HL-60 (cell line): ENCODE results near the gene SLC35E3.

Source experiments
- DNase-seq, 2 experiments: peaks; one replicate each; pipeline ENCODE4 v3.0.0-alpha.2; 2010 to 2020; ENCODE audit warnings: low read depth in 1 of 2, low spot score in 1 of 2
- H3K27ac ChIP-seq: fragments of 250-450 bp; sonication (Bioruptor Pico); replicated peaks from 2 replicates; pipeline ENCODE4 v1.5.1; 2020; ENCODE audit warnings: mild to moderate bottlenecking, moderate library complexity
- H3K27me3 ChIP-seq: fragments of 250-450 bp; sonication (Bioruptor Pico); 2 replicates; pipeline ENCODE4 v1.5.1; 2021; ENCODE audit warnings: mild to moderate bottlenecking, moderate library complexity; ENCODE audit not compliant: insufficient read depth, poor library complexity, severe bottlenecking
- H3K4me3 ChIP-seq: replicated peaks from 2 replicates; pipeline ENCODE4 v1.5.1; 2011; ENCODE audit warnings: mild to moderate bottlenecking, control low read depth, low read length; ENCODE audit not compliant: insufficient read depth
- GABPA ChIP-seq: IDR thresholded peaks from 2 replicates; pipeline ENCODE4 v1.6.1; 2012; ENCODE audit warnings: low read depth
- POLR2AphosphoS5 ChIP-seq: IDR thresholded peaks from 2 replicates; pipeline ENCODE4 v1.6.1; 2012; ENCODE audit warnings: low read depth
- SPI1 ChIP-seq: IDR thresholded peaks from 2 replicates; pipeline ENCODE4 v1.6.1; 2012; ENCODE audit warnings: low read depth, mild to moderate bottlenecking, borderline replicate concordance
- TF ChIP-seq, protein P1 (sequence below): IDR thresholded peaks from 2 replicates; pipeline ENCODE4 v1.6.1; 2012; ENCODE audit warnings: low read depth; ENCODE audit not compliant: insufficient replicate concordance
- TF ChIP-seq, protein P2 (sequence below): IDR thresholded peaks from one replicate; pipeline ENCODE4 v1.5.1; 2011; ENCODE audit warnings: low read length, control low read depth, inconsistent platforms; ENCODE audit not compliant: insufficient read depth

The SLC35E3 gene

DNA sequence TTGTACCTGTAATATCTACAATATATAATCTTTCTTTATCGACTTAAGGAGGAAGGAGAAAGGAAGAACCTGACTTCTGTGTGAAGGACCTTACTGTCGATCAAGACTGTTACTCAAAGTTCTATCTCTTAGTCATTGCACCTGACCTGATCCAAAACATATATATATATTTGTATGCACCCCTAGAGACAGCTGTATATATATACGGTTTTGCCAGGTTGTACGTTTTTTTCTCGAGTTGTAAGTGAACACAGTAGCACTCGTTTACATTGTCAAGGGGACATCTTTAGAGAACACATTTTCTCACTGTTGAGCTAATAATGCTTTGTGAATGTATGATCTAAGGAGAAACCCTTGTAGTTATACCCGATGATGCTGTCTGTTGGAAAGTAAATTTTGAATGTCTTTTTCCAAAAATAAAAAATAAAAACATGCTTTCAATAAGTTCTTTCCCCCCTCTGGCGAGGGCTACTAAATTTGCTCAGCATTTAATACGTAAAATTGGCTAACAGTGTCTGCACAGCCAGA, 536 bp upstream of the SLC35E3 start:
- H3K27ac ChIP-seq: peak overlapping the region; percentile 81
- TF ChIP-seq, protein P1, sequence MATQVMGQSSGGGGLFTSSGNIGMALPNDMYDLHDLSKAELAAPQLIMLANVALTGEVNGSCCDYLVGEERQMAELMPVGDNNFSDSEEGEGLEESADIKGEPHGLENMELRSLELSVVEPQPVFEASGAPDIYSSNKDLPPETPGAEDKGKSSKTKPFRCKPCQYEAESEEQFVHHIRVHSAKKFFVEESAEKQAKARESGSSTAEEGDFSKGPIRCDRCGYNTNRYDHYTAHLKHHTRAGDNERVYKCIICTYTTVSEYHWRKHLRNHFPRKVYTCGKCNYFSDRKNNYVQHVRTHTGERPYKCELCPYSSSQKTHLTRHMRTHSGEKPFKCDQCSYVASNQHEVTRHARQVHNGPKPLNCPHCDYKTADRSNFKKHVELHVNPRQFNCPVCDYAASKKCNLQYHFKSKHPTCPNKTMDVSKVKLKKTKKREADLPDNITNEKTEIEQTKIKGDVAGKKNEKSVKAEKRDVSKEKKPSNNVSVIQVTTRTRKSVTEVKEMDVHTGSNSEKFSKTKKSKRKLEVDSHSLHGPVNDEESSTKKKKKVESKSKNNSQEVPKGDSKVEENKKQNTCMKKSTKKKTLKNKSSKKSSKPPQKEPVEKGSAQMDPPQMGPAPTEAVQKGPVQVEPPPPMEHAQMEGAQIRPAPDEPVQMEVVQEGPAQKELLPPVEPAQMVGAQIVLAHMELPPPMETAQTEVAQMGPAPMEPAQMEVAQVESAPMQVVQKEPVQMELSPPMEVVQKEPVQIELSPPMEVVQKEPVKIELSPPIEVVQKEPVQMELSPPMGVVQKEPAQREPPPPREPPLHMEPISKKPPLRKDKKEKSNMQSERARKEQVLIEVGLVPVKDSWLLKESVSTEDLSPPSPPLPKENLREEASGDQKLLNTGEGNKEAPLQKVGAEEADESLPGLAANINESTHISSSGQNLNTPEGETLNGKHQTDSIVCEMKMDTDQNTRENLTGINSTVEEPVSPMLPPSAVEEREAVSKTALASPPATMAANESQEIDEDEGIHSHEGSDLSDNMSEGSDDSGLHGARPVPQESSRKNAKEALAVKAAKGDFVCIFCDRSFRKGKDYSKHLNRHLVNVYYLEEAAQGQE: no peak
- TF ChIP-seq POLR2AphosphoS5 (no peak), GABPA (no peak), SPI1 (no peak)
- TF ChIP-seq, protein P2, sequence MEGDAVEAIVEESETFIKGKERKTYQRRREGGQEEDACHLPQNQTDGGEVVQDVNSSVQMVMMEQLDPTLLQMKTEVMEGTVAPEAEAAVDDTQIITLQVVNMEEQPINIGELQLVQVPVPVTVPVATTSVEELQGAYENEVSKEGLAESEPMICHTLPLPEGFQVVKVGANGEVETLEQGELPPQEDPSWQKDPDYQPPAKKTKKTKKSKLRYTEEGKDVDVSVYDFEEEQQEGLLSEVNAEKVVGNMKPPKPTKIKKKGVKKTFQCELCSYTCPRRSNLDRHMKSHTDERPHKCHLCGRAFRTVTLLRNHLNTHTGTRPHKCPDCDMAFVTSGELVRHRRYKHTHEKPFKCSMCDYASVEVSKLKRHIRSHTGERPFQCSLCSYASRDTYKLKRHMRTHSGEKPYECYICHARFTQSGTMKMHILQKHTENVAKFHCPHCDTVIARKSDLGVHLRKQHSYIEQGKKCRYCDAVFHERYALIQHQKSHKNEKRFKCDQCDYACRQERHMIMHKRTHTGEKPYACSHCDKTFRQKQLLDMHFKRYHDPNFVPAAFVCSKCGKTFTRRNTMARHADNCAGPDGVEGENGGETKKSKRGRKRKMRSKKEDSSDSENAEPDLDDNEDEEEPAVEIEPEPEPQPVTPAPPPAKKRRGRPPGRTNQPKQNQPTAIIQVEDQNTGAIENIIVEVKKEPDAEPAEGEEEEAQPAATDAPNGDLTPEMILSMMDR: no peak

DNA sequence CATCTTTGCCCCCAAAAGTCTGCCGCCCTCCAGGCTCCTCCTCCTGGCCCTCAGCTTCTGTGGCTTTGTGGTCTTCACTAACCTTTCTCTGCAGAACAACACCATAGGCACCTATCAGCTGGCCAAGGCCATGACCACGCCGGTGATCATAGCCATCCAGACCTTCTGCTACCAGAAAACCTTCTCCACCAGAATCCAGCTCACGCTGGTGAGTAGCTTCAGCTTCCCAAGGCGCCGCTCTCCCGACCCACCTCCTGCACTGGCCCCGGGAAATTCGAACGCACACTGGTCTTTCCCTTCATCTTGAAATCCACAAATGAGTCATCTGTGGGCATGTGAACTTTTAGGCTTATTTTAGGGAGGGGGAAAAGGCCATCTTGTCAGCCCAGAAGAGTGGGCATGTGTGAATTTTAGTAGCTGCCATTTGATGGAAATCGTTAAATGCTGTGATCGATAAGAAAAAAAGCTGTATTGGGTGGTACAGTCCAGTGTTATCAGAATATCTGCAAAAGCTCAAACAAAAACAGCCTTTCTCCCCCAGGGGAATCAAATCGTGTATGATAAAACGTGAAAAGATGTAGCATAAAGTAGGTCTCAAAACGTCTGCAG, 700 bp downstream of the SLC35E3 start:
- TF ChIP-seq, protein P1: no peak
- TF ChIP-seq GABPA (no peak), POLR2AphosphoS5 (no peak)
- TF ChIP-seq, protein P2: no peak
- H3K4me3 ChIP-seq: peak overlapping the region; percentile 86
- peak; percentile 20 to 22 for DNase-seq
- no peaks in the 10 kb centered on the region for H3K27me3 ChIP-seq
- H3K27ac ChIP-seq: peak overlapping the region; percentile 81

More for the DNA sequence above, 536 bp upstream of the SLC35E3 start:
- peak in 1 of 2 experiments; percentile 8 for DNase-seq
- Histone ChIP-seq H3K4me3 (peak overlapping the region; percentile 86), H3K27me3 (no peaks in the 10 kb centered on the region)

DNA sequence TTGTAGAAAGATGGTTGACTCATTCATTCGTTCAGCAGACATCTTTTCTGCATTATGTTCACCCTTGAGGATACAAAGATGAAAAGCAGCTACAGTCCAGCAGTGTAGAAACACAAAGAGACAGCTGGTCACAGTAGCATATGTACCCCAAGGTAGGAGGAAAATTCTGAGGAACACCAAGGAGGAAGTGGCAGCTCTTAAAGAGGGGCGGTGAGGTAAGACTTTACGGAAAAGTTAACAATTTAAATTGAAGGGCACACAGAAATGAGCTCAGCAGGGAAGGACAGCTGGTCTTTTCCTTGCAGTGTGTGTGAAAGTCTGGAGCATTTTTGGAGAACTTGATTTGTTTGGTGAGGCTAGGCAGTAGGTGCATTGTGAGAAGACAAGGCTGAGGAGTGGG, 3.5 kb downstream of the SLC35E3 start:
- TF ChIP-seq, protein P2: no peak
- TF ChIP-seq SPI1: peak; percentile 58; the same call in 1 of the 2 replicates
- Histone ChIP-seq H3K4me3 (no peak overlapping the region), H3K27ac (no peak overlapping the region), H3K27me3 (no peaks in the 10 kb centered on the region)
- DNase-seq: peak in 1 of 2 experiments; percentile 9

DNA sequence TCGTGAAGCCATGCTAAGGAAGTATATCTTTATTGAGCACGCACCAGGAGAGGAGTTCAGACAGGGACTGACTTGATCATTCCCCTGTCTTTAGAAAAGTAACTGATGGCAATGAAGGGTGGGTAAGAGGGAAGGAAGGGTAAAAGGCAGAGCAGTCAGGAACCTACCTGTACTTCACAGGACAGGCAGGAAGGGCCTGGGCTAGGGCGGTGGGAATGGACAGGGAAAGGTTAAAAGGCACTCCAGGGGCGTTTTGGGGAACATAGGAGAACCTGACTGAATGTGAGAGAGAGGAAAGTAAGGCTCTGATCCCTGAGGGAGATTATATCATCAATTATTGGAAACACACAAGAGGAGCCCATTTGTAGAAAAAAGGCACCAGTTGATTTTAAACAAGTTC, 3.9 kb downstream of the SLC35E3 start:
- Histone ChIP-seq H3K27me3 (no peaks in the 10 kb centered on the region), H3K4me3 (no peak overlapping the region), H3K27ac (no peak overlapping the region)
- TF ChIP-seq, protein P1: no peak
- TF ChIP-seq POLR2AphosphoS5 (no peak), GABPA (no peak), SPI1 (no peak)
- TF ChIP-seq, protein P2: no peak
- DNase-seq: no peak
